NCI-H345 treated with DMSO at 0.1 percent for 48 hours (cell line): ENCODE measurements around the gene GTF3C5.

ENCODE experiments used
- DNase-seq: peaks from one replicate; lab custom pipeline; 2025; ENCODE audit not compliant: unreplicated experiment; lab: John Stamatoyannopoulos, UW

GTF3C5 gene

DNA sequence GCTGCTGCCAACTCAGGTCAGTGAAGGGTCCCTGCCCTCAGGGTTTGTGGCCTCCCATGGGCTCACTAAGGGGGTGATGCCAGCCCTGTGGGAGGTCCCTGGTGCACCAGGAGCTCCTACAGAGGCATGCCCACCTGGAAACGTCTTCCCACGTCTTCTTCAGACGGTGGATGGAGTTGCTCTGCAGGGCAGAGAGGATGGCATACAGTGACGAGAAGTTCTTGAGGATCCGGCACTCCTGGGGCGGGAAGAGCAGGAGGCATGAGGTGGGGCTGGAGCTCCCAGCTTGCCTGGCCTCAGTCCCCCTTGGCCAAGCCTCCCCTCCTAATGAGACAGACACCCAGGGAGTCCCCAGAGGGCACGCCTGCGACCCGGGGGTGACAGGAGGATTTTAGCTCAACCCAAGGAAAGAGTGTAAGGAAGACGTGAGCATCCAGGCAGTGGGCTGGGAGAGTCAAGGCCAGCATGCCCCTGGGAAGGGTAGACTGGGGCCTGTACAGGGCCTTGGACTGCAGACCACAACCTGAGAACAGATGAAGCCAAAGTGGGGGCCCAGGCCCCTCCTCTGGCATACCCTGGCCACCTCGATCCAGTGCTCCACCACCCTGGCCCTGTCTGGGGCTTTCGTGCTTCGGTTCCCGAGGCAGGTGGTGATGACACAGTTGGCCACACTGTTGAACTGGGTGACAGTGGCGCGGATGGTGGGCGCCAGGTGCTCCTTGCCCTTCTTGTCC, 75.9 kb downstream of the GTF3C5 start:
- DNase-seq = no peak

GRCh38 chr9:133107245-133107722, 76.5 kb downstream of the GTF3C5 start:
- DNase-seq = no peak
